ENCODE results near the gene INPP4B. TPM values are rescaled to one million over a fixed set of nuclear protein-coding genes. Genes with fewer than 3 reads are reported as not detected.

INPP4B gene
- total RNA-seq, 1 donor from 2014 or later: 12.0 TPM

DNA sequence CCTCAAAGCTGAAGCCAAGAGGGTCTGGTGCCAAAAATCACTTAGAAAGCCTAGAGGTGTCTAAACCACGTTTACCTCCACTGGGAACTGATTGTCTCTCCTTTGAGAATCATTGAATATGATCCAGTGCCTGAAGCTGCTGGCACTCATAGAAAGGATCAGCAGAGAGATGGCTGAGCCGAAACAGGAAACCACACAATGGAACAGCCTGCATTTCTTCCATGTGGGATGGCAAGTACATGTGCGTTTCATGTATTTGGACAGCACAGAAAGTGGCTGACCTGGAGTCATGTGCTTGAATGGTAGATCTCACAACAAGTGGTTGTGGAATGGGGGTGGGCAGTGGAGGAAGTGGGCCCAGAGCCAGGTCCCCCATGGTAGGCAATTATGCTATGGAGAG lies 533.7 kb downstream of the INPP4B start:
- no peak for DNase-seq (ENCODE audit: low read depth)

DNA sequence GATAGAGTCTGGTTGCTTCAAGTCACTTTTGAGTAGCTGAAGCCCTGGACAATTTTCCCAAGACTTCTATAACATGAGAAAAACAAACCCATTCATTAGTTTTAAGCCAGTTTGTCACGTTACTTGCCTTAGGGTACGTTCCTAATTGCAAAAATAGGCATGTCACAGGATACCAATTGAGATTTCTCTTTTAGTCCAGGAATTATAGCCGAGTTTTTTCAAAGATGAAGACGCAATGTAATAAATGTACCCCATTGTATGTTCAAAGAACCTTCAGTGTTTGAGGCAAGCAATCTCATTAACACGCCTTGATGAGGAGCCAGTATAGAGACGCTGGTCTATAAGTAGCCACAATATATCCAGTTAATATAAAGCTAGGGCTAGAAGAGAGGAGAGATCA lies 534.2 kb downstream of the INPP4B start:
- TF ChIP-seq, protein P1, sequence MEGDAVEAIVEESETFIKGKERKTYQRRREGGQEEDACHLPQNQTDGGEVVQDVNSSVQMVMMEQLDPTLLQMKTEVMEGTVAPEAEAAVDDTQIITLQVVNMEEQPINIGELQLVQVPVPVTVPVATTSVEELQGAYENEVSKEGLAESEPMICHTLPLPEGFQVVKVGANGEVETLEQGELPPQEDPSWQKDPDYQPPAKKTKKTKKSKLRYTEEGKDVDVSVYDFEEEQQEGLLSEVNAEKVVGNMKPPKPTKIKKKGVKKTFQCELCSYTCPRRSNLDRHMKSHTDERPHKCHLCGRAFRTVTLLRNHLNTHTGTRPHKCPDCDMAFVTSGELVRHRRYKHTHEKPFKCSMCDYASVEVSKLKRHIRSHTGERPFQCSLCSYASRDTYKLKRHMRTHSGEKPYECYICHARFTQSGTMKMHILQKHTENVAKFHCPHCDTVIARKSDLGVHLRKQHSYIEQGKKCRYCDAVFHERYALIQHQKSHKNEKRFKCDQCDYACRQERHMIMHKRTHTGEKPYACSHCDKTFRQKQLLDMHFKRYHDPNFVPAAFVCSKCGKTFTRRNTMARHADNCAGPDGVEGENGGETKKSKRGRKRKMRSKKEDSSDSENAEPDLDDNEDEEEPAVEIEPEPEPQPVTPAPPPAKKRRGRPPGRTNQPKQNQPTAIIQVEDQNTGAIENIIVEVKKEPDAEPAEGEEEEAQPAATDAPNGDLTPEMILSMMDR (conservative IDR thresholded peaks at IDR 0.05; ENCODE audit: low read depth, low read length): no peak
- no peak for DNase-seq (ENCODE audit: low read depth)
- H3K4me3 ChIP-seq (ENCODE audit: low read depth, low read length): no peak overlapping the region

More for the DNA sequence above, 533.7 kb downstream of the INPP4B start:
- TF ChIP-seq, protein P1 (conservative IDR thresholded peaks at IDR 0.05; ENCODE audit: low read depth, low read length): no peak
- no peak overlapping the region for H3K4me3 ChIP-seq (ENCODE audit: low read depth, low read length)

DNA sequence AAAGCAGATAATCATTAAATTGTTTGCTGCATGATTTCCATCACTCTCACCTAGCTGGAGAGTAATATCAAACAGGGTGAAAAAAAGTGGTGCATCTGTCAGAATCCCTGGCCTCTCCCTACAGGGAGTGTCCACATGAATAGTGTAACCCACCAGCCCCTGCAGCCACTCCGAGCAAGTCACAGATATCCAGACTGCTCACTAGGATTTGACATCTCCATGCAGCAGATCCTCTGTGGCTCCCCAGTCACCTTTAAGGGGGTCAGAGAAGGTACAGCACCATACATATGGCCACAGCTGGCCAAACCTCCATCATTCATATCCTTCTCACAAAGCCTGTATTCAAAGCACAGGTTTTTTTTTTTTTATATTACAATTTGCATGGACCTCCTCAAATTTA lies 536.3 kb downstream of the INPP4B start:
- no peak for DNase-seq (ENCODE audit: low read depth)
- no peak overlapping the region for H3K4me3 ChIP-seq (ENCODE audit: low read depth, low read length)
- TF ChIP-seq, protein P1 (conservative IDR thresholded peaks at IDR 0.05; ENCODE audit: low read depth, low read length): no peak

DNA sequence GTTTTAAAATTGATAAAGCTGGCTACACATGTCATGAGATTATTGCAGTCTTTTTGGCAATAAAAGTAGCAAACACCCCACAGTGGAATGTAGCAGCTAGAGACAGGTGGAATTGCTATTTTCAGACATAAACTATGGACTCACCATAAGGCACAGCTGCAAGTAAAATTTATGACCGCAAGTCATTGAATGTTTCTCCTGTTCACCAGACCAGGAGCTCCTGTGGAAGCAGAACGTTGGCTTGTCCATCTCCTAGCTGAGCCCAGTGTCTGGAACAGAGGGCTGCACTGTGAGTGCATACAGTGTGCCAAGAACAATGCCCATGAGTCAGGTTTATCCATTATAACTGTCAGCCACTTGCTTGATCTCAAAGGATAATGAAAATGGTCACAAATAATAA lies 538.2 kb downstream of the INPP4B start:
- TF ChIP-seq, protein P1 (conservative IDR thresholded peaks at IDR 0.05; ENCODE audit: low read depth, low read length): no peak
- H3K4me3 ChIP-seq (ENCODE audit: low read depth, low read length): no peak overlapping the region
- DNase-seq (ENCODE audit: low read depth): peak; percentile 4

DNA sequence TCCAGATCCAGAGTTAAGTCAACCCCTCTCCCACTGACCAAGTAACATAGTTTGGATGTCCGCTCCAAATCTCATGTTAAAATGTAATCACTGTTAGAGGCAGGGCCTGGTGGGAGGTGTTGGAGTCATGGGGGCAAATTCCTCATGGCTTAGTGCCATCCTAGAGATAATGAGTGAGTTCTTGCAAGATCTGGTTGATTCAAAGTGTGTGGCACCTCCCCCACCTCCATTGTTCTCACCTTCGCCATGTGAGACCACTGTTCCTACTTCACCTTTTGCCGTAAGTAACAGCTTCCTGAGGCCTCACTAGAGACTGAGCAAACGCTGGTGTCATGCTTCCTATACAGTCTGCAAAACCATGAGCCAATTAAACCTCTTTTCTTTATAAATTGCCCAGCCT lies 548.8 kb downstream of the INPP4B start:
- TF ChIP-seq, protein P1 (conservative IDR thresholded peaks at IDR 0.05; ENCODE audit: low read depth, low read length): no peak
- DNase-seq (ENCODE audit: low read depth): no peak

DNA sequence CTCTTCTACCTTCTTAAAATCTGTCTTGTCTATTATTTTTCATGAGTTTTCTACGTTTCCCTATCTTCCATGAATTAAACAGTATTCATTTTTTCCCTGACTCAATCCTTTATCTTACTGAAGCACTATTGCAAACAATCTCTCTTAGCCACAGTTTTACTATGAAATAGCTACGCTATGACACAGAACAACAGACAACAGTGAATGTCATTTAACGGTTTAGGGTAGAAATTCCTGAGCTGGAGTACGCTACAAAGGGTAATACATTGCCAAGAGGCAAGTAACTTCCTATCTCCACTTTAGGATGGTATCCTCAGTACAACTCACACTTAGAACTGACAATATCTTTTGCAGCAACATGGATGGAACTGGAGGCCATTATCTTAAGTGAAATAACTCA lies 552.6 kb downstream of the INPP4B start:
- no peak for DNase-seq (ENCODE audit: low read depth)
- TF ChIP-seq, protein P1 (conservative IDR thresholded peaks at IDR 0.05; ENCODE audit: low read depth, low read length): no peak
- H3K4me3 ChIP-seq (ENCODE audit: low read depth, low read length): no peak overlapping the region

More for the DNA sequence above, 548.8 kb downstream of the INPP4B start:
- H3K4me3 ChIP-seq (ENCODE audit: low read depth, low read length): no peak overlapping the region

DNA sequence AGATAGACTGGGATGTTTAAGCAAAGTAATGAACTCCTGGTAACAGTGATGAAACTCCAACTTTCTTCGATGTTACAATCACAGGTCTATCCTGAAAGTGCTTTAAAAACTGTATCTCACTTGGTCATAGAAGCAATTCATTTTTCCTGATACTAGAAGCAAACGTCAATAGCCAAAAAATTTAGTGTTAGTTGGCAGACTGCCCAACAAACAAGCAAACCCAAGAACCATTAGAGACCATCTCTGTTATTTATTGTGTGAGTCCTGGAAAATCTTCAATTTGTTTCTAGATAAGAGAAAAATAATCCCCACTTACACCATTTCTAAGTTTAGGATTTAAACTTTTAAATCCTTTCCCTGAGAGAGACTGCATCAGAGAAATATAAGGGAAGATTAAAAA lies 553.9 kb downstream of the INPP4B start:
- H3K4me3 ChIP-seq (ENCODE audit: low read depth, low read length): no peak overlapping the region
- DNase-seq (ENCODE audit: low read depth): no peak
- TF ChIP-seq, protein P1 (conservative IDR thresholded peaks at IDR 0.05; ENCODE audit: low read depth, low read length): no peak

All from epithelial cell of proximal tubule (primary cell).